Measurements from ENCODE around the gene HAGHL.
"Not testable (repeated sequence)": the region's sequence is repeated elsewhere in the genome, so short reads cannot be mapped to it uniquely, and the experiment has no call there.

HAGHL gene

DNA sequence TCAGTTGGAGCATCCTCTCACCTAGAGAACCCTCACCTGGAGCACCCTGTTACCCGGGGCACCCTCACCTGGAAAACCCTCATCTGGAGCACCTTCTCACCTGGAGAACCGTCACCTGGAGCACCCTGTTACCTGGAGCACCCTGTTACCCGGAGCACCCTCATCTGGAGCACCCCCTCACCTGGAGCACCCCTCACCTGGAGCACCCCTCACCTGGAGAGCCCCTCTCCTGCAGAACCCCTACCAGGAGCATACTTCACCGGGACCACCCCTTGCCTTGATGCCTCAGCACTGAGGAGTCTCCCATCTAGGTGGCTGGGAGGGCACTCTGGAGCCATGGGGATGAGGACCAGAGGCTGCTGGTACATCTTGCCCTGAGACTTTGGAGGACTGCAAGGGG is 17.9 kb upstream of the HAGHL start:
- DNase-seq (ENCODE audit: low read depth) = no peak

DNA sequence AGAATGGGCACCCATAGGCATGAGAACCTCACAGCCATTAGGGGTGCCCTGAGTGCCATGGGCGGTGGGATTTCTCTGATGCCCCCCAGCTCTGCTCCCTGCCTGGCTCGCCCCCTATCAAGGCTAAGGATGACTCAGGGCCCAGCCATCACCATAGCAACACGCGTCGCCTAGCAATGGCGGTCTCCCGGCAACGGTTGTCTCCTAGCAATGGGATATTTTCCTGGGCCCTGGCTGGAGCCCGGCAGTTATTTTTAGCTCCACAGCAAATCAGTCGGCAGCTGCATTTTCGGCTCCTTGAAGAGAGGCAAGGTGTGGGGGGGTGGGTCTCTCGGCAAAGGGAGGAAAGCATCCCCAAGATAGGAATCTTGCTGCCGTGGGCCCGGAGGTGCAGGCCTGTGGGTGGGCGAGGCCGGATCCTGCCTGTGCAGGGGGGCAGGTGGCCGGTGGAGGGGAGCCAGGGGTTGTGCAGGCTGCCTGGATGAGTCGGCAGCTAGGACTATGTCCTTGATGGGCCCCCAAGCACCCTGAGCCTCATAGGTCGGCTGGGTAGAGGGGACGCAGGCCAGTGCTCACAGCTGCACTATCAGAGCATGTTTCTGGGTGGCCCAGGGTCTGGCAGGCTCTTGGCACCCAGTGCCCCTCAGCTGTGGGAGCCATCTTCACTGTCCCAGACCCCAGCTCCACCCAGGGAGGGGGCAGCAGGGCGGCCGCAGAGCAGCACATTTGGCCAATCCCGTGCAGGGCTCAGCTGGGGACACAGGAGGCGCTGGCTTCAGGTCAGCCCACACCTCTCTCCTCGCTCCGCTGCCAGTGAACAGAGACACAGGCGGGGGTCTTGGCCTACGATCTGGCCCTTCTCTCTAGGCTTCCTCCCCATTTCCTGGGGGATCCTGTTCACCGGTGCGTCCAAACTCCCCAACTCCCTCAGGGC is 17.1 kb upstream of the HAGHL start:
- DNase-seq (ENCODE audit: low read depth) = no peak

DNA sequence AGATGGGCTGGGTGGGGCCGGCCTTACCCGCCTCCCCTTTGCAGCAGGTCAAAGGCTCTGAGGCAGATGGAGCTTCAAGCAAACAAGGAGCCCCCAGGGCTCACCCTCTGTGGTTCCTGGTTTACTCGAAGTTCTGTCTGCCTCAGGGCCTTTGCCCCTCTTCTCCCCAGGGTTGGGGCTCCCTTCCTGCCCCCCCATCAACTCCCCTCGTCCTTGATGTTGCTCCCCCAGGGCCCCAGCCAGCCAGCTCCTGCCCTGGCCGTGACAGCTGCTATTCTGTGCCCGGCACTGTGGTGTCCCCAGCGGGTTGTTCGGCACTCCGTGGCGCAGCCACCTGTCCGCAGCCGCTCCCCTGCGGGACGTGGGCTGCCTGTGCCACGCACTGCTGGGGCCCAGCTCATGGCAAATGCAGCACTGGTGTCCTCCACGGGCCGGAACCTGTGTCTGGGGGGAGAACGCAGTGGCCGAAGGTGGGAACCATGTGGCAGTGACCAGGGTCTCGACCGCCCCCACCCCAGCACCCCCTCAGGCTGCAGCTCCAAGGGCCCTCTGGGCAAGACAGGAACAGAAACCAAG is 16.3 kb upstream of the HAGHL start:
- DNase-seq (ENCODE audit: low read depth) = no peak

DNA sequence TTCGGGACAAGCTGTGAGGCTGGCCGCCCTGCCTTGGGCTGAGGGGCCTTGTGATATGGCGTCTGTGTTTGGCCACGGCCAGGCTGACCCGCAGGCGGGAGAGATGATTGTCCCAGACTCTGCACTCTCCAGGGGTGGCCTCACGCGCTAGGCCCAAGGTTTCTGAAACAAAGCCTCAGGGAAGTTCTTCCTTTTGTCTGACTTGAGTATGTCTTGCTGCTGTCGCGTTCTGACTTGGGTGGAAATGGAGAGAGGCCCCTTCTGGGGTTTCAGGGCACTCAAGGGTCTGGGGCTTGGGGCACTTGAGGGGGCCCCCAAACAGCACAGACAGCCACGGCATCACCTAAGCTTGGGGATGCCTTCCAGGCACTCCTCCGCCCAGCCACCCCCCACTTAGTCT is 15.8 kb upstream of the HAGHL start:
- DNase-seq (ENCODE audit: low read depth) = no peak

DNA sequence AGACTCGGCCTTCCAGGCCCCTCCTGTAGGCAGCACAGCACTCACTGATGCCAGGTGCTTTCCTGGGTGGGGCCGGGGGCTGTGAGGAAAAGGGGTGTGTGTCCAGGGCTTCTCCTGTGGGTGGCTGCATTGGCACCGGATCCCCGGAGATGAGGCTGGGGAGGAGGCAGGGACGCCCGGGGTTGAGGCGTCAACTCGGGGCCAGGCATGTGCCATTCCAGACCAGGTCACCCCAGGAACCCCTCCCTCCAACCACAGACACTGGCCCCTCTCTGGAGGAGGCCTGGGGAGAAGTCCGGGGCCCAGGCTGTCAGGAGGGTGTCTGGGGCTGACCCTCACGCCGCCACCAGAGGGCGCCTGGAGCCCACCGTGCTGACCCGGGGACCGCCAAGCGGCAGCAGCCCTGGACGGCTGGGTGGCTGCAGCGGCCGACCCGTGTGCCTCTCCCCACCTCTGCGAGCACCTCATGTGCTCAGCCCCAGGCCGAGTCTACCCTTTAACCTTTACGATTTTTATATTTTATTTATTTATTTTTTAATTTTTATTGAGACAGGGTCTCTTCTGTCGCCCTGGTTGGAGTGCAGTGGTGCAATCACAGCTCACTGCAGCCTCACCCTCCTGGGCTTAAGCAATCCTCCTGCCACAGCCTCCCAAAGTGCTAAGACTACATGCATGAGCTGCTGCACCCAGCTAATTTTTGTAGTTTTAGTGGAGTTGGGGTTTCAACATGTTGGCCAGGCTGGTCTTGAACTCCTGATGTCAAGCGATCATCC is 15.2 kb upstream of the HAGHL start:
- DNase-seq (ENCODE audit: low read depth) = peak; percentile 72

DNA sequence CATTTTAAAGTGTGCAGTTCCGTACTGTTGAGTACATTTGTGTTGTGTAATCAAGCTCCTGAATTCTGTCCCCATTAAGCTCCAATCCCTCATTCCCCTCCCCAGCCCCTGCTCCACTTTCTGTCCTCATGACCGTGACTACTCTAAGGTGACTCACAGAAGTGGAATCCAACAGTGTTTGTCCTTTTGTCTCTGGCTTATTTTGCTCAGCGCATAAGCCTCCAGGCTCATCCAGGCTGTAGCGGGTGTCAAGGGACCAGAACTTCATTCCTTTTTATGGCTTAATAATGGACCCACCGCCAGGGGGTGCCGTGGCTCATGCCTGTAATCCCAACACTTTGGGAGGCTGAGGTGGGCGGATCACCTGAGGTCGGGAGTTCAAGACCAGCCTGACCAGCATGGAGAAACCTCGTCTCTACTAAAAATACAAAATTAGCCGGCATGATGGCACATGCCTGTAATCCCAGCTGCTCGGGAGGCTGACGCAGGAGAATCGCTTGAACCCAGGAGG is 14.1 kb upstream of the HAGHL start:
- DNase-seq (ENCODE audit: low read depth) = not testable (repeated sequence)

DNA sequence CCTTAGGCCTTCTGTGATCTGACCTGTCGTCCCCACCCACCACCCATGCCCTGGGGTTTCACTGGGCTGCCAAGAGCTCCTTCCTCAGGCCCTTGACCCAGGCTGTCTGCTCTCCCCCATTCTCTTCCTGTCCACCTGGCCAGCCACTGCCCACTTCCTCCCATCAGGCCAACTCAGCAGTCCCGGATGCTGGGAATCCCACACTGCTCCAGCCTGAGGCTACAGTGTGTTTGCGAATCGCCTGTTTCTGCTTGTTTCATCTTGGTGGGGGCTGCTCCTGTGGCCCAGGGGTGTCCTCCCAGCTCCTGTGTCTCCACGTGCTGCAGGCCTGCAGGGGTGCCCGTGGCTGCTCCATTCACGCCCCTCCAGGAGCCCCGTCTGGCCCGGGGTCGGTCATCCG is 12.8 kb upstream of the HAGHL start:
- no peak for DNase-seq (ENCODE audit: low read depth)

DNA sequence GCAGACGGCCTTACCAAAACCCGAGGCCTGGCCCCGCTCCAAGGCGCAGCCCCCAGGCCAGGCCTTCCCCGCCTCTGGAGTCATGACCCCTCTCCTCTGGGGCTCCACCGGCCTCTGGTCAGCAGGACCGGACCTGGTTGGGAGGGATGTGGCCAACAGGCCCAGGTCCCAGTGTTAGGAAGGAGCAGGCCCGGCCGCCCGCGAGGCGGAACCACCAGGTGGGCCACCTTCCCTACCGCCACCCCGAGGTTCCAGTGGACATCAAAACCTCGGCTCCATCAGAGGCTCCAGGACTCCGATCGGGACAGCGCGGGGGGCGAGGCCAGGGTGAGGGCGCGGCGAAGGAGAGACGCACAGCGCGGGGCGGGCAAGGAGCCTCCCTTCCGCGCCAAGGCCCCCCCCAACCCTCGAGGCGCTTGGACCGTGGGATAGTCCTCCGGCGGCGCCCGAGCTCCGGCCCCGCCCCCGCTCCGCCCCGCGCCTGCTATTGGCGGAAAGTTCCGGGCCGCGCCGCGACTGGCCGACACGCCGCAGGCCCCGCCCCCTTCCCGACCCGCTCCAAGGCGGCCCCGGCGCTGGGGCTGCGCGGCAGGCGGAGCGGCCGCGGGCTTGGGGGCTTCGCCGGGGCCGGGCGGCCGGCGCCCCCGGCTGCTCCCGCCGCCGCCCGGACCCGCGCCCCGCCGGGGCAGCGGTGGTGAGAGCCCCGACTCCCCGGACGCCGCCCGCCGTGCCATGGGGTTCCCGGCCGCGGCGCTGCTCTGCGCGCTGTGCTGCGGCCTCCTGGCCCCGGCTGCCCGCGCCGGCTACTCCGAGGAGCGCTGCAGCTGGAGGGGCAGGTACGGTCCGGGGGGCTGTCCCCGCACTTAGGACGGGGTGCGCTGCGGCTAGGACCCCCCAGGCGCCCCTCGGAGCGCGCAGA is 12.1 kb upstream of the HAGHL start, which contains the start of gene METRN:
Gene METRN, plus strand, starts transcription at position 561 of the 919 bp plus-strand sequence. Its CDS starts 172 bp downstream, at position 733.
- DNase-seq (ENCODE audit: low read depth) = peak; percentile 81

DNA sequence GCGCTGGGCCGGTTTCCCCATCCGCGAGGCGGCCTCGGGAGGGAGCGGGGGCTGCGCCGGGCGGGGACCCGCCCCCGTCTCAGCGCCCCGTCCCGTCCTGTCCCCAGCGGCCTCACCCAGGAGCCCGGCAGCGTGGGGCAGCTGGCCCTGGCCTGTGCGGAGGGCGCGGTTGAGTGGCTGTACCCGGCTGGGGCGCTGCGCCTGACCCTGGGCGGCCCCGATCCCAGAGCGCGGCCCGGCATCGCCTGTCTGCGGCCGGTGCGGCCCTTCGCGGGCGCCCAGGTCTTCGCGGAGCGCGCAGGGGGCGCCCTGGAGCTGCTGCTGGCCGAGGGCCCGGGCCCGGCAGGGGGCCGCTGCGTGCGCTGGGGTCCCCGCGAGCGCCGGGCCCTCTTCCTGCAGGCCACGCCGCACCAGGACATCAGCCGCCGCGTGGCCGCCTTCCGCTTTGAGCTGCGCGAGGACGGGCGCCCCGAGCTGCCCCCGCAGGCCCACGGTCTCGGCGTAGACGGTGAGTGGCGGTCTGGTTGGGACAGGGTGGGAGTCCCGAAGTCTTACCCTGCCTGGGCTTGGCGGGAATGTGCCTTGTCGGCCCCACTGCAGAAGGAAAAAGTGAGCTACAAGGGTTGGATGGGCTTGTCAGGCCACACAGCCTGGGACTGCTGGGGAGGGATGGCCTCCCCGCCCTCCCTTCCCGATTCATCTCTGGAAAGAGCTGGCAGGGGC is 11.3 kb upstream of the HAGHL start:
- DNase-seq (ENCODE audit: low read depth) = no peak

DNA sequence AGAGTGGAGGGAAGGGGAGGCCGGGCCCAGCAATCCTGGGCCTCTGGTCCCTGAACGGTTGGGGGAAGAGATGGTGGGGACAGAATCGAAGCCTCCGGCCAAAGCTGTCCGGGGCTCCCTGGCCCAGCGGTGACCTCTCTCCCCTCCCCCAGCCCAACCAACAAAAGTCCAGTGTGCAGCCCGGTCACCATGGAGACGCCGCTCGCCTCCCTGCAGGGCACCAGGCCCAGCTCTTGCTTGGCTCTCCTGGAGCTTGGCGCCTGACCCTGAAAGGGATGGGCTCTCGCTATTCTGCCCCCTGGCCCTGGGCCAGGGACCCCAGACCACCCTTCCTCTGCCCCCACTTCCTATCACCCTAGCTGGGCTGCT is 10.7 kb upstream of the HAGHL start:
- DNase-seq (ENCODE audit: low read depth) = no peak

DNA sequence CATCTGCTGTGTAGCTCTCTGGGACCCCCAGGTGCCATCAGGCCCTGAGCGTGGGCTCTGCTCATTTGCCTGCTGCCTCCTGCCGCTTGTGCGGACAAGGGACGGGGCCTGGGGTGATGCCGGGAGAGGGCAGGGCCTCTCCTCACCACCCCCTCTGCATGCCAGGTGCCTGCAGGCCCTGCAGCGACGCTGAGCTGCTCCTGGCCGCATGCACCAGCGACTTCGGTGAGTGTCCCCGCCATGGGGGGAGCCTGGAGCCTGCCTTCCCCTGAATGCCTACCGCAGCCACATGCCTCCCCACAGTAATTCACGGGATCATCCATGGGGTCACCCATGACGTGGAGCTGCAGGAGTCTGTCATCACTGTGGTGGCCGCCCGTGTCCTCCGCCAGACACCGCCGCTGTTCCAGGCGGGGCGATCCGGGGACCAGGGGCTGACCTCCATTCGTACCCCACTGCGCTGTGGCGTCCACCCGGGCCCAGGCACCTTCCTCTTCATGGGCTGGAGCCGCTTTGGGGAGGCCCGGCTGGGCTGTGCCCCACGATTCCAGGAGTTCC is 10.1 kb upstream of the HAGHL start:
- no peak for DNase-seq (ENCODE audit: low read depth)

DNA sequence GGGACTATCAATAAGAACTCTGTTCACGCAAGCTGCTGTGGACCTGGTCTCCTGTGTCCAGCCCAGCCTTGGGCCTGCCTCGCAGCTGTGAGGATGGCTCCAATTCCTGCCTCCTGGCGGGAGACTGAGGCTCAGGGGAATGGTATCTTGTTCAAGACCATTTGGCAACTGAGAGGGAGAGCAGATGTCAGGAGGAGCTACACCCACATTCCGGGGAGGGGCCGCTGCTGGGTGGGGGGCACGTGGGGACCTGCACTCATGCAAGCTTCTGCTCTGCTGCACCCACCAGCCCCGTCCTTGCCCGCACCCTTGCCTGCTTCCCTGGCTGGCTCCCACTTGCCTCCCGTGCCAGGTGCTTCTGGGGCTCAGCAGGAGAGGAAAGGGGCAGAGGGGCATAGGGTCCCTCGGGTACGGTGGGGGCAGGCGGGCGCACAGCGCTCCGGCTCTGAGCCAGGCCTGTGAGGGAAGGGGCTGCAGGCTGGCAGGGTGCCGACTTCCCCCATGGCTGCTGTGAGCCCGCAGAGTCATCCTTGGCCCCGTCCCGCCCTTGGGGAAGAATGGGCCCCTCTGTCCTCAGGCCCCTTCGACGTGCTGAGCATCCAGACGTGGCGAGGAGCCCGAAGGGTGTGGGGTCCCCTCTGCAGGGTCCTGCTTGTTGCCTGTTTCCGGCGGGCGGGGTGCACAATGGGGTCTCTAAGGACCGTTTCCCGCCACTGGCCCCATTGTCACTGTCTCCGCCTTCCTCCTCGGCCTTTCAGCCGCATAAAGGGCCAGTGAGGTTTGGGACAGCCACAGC is 9.3 kb upstream of the HAGHL start:
- no peak for DNase-seq (ENCODE audit: low read depth)

DNA sequence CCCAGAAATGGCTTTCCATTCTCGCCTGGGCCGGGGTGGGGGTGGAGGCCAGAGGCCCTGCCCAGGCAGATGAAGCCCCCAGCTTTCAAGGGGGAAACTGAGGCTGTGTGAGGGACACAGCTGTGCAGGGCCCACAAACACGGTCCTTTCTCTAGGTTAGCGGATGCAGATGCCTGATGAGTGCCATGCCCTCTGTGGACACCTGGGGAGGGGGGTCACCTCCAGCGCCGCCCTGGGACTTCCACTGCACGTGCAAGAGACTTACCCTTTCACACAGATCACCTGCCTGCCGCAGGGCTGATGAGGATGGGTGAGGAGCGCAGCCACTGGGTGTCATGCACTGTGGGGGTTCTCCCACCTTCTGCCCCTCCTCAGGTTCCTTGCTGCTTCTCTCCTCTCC is 8.5 kb upstream of the HAGHL start:
- no peak for DNase-seq (ENCODE audit: low read depth)

DNA sequence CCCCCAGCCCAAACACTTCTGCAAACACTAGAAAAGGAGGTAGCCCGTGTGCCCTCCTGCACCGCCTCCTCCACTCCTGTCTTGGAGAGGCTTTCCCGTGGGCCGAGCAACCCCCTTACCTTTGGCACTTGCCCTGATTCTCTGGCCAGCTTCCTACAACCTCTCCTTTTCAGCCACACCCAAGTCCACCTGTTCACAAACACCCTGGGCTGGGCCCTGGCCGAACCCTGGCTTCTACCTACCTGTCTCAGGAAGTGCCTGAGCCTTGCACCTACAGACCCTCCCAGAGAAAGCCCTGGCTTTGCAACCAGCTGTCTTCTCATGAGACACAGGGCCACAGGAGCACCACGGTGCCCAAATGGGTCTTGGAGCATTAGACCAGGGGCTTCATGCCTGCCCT is 8.0 kb upstream of the HAGHL start:
- DNase-seq (ENCODE audit: low read depth) = no peak

DNA sequence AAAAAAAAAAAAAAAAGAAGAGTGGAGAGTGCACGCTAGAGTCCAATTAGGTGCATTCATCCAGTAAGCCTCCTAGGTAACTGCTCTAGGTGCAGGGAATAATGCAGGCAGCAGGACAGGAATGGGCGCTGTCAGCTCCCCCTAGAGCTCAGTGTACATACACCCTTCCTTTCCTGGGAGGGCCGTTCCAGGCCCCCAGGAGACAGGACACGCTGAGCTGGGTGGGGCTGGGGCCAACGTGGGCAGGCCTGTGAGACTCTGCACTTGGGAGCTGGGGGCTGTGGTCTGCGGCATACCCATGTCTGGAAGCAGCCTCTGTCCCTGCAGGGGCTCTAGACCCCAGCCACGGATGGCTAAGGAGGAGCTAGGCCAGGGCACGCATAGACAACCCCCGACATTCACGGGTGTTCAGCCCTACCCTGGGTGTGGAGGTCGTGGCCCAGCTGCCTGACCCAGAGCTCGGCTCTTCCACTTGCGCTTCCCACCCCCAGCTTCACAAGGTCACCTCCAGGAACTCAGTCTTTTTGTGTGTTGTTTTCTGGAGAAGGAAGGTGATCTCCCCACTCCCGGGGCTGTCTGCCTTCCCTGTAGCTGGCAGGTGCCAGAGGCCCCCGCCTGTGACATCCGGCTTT is 7.0 kb upstream of the HAGHL start:
- DNase-seq (ENCODE audit: low read depth) = no peak

DNA sequence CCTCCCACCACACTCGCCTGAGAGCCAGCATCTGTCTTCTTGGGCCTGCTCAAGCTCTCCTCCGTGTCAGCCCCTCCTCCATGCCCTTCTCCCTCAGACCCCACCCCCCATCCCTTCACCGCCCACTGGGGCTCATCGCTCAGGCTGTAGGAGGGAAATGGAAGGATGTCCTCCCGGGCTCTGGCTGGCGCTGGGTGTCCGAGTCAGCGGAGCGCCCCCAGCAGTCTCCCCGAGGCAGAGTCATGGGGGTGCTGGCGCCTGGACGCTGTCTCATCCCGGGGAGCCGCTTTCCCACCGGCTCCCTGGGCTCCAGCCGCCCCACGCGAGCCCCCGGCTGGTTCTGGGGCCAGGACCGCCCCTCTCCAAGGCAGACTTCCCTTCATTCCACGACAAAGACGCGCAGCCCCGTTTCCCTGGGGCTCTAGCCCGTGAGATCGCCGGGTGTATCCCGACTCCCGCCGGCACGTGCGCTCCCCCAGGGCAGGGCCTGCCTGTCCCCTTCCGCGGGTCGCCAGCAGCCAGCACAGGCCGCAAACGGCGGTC is 6.4 kb upstream of the HAGHL start:
- no peak for DNase-seq (ENCODE audit: low read depth)

DNA sequence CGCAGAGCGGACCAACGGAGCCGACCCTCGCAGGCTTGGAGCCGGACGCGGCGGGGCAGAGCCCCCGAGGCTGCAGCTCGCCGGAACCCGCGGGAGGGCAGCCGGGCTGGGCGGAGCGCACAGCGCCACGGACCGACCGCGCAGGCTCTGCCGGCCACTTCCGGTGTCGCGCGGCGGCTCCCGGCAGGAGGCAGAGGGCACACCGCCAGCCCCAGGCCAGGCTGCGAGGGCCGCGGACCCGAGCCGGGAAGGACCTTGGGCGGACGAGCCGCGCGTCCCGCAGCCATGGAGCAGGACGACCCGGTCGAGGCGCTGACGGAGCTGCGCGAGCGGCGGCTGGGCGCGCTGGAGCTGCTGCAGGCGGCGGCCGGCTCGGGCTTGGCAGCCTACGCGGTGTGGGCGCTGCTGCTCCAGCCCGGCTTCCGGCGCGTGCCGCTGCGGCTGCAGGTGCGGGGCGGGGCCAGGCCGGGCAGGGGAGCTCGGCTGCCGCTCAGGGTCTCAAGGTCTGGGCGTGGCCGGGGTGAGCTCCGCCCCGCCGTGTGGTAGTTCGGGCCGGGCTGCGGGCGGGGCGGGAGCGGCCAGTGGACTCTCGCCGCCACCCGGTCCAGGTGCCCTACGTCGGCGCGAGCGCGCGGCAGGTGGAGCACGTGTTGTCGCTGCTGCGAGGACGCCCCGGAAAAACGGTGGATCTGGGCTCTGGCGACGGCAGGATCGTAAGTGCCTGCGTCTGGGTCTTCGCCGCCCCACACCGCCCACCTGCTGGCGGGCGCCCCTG is 5.7 kb upstream of the HAGHL start, which contains the start of gene ANTKMT:
Gene ANTKMT, plus strand, starts transcription at position 157 of the 775 bp plus-strand sequence. Its CDS starts 129 bp downstream, at position 286.
- peak; percentile 55 for DNase-seq (ENCODE audit: low read depth)
